HEK293 (cell line): Measurements from ENCODE around the gene DCC.

Source experiments
- PBX3 ChIP-seq: sonication (generic); formaldehyde crosslinking; IDR thresholded peaks from 2 replicates; pipeline ENCODE4 v1.8.1; 2022; ENCODE audit warnings: mild to moderate bottlenecking, moderate library complexity, missing genetic modification reagents
- SP7 ChIP-seq: fragments of 450-650 bp; formaldehyde crosslinking; IDR thresholded peaks from 2 replicates; pipeline ENCODE4 v1.5.1; 2016; ENCODE audit warnings: missing biosample characterization, missing genetic modification characterization
- ZNF623 ChIP-seq: fragments of 450-650 bp; formaldehyde crosslinking; IDR thresholded peaks from 2 replicates; pipeline ENCODE4 v1.5.1; 2016; ENCODE audit warnings: missing biosample characterization, missing genetic modification characterization

GRCh38 chr18:52541056-52541455, 201.1 kb downstream of the DCC start:
- TF ChIP-seq PBX3 (CRISPR knock-in tag) (no peak), ZNF623 (no peak), SP7 (tag by site-specific recombination) (no peak)
